Neural progenitor cell (in vitro differentiated cells): Measurements from ENCODE around the gene ENPP7.

Experiments used
- CTCF ChIP-seq: fragments of 200-600 bp; sonication (generic); IDR thresholded peaks from 2 replicates; pipeline ENCODE4 v1.5.1; 2017; ENCODE audit warnings: antibody characterized with exemption, mild to moderate bottlenecking
- EZH2 ChIP-seq: fragments of 200-600 bp; sonication (generic); IDR thresholded peaks from 2 replicates; pipeline ENCODE4 v1.6.1; 2017; ENCODE audit warnings: antibody characterized with exemption, mild to moderate bottlenecking, moderate library complexity
- EZH2phosphoT487 ChIP-seq: fragments of 200-600 bp; sonication (generic); IDR thresholded peaks from 2 replicates; pipeline ENCODE4 v1.6.1; 2017; ENCODE audit warnings: antibody characterized with exemption

DNA sequence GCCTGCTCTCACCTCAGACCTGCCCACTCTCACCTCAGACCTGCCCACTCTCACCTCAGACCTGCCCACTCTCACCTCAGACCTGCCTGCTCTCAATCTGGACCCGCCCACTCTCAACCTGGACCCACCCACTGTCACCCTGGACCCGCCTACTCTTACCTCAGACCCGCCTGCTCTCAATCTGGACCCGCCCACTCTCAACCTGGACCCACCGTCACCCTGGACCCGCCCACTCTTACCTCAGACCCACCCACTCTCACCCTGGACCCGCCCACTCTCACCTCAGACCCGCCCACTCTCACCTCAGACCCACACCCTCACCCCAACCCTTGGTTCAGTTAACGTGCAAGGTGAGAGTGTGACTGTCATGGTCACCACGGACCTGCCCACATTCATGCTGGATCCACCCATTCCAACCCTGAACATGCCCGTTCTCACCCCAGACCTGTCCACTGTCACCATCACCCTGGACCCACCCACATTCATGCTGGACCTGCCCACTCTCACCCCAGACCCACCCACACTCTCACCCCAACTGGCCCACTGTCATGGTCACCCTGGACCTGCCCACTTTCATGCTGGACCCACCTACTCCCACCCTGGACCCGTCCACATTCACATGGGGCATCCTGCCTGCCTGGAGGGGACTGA, 31.2 kb upstream of the ENPP7 start:
- no peak for TF ChIP-seq CTCF
- TF ChIP-seq EZH2 = no peak
- no peak for TF ChIP-seq EZH2phosphoT487
